Measurements from ENCODE around the gene DOK7.

DOK7 gene

GRCh38 chr4:3497095-3497494, 34.0 kb downstream of the DOK7 start:
- DNase-seq (ENCODE audit: extremely low read depth, low read depth), result no peak
- H3K4me3 ChIP-seq (replicated peaks; ENCODE audit: low read depth, low read length), result no peak overlapping the region
- TF ChIP-seq, protein P1, sequence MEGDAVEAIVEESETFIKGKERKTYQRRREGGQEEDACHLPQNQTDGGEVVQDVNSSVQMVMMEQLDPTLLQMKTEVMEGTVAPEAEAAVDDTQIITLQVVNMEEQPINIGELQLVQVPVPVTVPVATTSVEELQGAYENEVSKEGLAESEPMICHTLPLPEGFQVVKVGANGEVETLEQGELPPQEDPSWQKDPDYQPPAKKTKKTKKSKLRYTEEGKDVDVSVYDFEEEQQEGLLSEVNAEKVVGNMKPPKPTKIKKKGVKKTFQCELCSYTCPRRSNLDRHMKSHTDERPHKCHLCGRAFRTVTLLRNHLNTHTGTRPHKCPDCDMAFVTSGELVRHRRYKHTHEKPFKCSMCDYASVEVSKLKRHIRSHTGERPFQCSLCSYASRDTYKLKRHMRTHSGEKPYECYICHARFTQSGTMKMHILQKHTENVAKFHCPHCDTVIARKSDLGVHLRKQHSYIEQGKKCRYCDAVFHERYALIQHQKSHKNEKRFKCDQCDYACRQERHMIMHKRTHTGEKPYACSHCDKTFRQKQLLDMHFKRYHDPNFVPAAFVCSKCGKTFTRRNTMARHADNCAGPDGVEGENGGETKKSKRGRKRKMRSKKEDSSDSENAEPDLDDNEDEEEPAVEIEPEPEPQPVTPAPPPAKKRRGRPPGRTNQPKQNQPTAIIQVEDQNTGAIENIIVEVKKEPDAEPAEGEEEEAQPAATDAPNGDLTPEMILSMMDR (IDR thresholded peaks at IDR 0.05; ENCODE audit: low read depth, low read length, missing control alignments), result no peak

DNA sequence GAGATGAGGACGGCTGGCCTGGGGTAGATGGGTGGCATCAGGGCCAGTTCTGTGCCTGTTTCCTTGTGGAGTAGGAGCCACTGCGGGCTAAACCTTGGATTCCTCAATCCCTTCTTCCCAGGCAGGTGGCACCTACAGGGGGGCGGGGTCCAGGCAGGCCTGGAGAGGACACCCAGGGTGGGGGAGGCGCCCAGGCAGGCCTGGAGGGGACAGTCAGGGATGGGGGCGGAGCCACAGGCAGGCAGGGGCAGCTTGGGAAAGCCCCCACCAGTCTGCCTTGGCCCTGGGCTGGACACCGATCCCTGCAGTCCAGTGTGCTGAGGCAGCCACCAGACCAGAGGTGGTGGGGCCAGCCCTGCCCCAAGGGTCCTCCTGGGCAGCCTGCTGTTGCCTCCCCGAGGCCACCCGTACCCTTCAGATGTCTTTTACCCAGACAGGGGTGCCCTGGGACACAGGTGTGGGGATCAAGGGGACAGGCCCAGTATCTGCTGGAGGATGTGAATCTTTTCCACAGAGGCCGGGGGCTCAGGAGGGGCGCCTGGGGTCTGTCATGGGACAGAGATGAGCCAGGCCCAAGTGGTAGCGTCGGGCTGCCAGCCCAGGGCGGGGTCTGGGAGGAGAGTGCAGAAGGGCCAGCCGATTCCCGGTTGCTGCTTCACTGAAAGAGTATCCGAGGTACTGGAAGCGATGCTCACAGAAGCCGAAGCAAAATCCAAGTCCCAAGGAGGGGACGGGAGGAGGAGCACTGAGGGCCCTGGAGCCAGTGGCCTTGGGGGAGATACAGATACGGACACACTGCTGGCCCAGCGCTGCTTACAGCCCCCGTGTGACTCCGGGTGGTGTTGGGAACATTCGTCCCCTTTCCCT, 34.6 kb downstream of the DOK7 start:
- DNase-seq (ENCODE audit: extremely low read depth, low read depth), result no peak
- no peak overlapping the region for H3K4me3 ChIP-seq (replicated peaks; ENCODE audit: low read depth, low read length)
- TF ChIP-seq, protein P1 (IDR thresholded peaks at IDR 0.05; ENCODE audit: low read depth, low read length, missing control alignments), result no peak

DNA sequence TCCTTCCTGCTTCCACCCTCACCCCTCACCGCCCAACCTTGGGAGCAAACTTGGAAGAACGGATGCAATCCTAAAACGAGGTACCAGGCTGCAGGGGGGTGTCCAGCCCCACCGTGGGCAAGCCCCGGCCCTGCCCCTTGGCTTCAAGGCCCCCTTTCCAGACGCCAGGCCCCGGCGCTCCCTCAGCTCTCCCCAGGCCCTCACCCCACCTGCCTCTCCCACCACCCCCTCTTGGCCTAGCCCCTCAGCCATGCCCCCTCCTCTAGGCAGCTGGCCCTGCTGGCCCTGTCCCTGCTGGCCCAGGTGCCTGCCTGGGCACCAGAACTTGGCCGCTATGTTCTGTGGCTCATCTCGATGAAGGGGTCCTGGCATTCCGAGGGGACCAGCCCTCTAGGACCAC, 35.3 kb downstream of the DOK7 start:
- no peak overlapping the region for H3K4me3 ChIP-seq (replicated peaks; ENCODE audit: low read depth, low read length)
- TF ChIP-seq, protein P1 (IDR thresholded peaks at IDR 0.05; ENCODE audit: low read depth, low read length, missing control alignments), result no peak
- no peak for DNase-seq (ENCODE audit: extremely low read depth, low read depth)

DNA sequence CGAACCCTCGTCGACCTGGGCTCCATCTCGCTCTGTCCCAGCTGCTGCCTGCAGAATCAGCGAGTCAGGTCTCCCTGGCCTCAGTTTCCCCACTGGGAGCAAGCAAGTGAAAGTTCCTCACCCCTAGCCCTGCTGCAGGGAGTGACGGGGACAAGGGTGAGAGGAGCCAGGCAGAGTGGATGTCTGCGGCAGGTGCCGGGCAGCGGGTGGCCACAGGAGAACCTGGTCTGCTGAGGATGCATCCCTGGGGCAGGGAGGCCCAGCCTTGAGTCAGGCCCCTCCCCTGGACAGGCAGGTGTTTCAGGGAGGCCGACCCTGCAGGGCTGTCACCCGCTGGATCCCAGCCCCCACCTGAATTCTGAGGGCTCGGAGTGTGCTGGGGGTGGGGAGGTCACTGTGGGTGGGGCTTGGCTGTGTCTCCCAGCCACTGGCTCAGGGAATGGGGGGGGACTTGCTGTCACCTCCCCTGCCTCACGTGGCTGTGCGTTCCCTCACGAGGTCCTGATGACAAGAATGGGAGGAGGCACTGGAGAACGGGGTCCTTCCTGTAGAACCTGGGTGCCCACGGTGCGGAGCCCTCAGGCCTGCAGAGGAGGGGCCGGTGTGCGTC, 35.9 kb downstream of the DOK7 start:
- TF ChIP-seq, protein P1 (IDR thresholded peaks at IDR 0.05; ENCODE audit: low read depth, low read length, missing control alignments), result no peak
- H3K4me3 ChIP-seq (replicated peaks; ENCODE audit: low read depth, low read length), result no peak overlapping the region
- DNase-seq (ENCODE audit: extremely low read depth, low read depth), result no peak

- no peak overlapping the region for H3K4me3 ChIP-seq (replicated peaks; ENCODE audit: low read depth, low read length)
- TF ChIP-seq, protein P1 (IDR thresholded peaks at IDR 0.05; ENCODE audit: low read depth, low read length, missing control alignments), result no peak
- no peak for DNase-seq (ENCODE audit: extremely low read depth, low read depth)
Observed at GRCh38 chr4:3499710-3500109, 36.6 kb downstream of the DOK7 start.

DNA sequence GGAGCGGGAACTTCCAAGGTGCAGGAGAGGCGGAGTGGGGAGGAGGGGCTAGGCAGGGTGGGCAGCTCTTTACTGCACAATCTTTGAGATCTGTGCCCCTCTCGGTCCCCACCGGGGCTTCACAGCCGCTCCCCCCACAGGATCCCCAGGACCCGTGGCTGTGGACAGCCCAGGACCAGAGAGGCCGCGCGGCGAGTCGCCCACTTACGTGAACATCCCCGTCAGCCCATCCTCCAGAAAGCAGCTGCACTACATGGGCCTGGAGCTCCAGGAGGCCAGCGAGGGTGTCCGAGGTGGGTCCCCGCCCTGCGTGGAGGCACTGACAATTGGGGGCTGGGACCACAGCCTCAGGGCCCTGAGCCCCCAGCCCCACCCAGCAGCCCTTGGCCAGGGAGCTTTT, 37.0 kb downstream of the DOK7 start:
- no peak overlapping the region for H3K4me3 ChIP-seq (replicated peaks; ENCODE audit: low read depth, low read length)
- no peak for DNase-seq (ENCODE audit: extremely low read depth, low read depth)
- TF ChIP-seq, protein P1 (IDR thresholded peaks at IDR 0.05; ENCODE audit: low read depth, low read length, missing control alignments), result no peak

Data from HFF-Myc (cell line).